HFFc6 (cell line): ENCODE data around the gene PPP1R3D. TPM values are rescaled to one million over a fixed set of nuclear protein-coding genes. Genes with fewer than 3 reads are reported as not detected.

ENCODE experiments used
- DNase-seq: peaks from one replicate; pipeline ENCODE4 v3.0.0-alpha.2; 2018
- H3K27ac Mint-ChIP-seq: 2 replicates; pipeline ENCODE4 v1.8.0; 2020; ENCODE audit warnings: mild to moderate bottlenecking, mixed read lengths
- H3K27me3 Mint-ChIP-seq: 2 replicates; pipeline ENCODE4 v1.8.0; 2021; ENCODE audit warnings: mild to moderate bottlenecking, moderate library complexity, mixed read lengths; ENCODE audit not compliant: insufficient read depth
- H3K36me3 Mint-ChIP-seq: 2 replicates; pipeline ENCODE4 v1.8.0; 2021; ENCODE audit warnings: low read depth, mixed read lengths
- H3K4me1 Mint-ChIP-seq: 2 replicates; pipeline ENCODE4 v1.8.0; 2020; ENCODE audit warnings: low read depth, mixed read lengths
- H3K4me3 Mint-ChIP-seq: 2 replicates; pipeline ENCODE4 v1.8.0; 2020; ENCODE audit warnings: mild to moderate bottlenecking, moderate library complexity, mixed read lengths
- H3K9me3 Mint-ChIP-seq: 2 replicates; pipeline ENCODE4 v1.8.0; 2020; ENCODE audit warnings: mild to moderate bottlenecking, mixed read lengths
- CTCF ChIP-seq: fragments of 200-600 bp; sonication (generic); IDR thresholded peaks from 2 replicates; pipeline ENCODE4 v1.5.0; 2021; ENCODE audit warnings: antibody characterized with exemption, mild to moderate bottlenecking
- total RNA-seq, 6 experiments: library from RNA; stranded (reverse); fragmentation: NEBNext Ultra II Directional; extraction: Animal tissue kit (Norgen Biotek cat#: 25700); gene quantifications; 2 replicates in 1 of 6; 3 replicates in 5 of 6; pipeline ENCODE4 v1.2.3, GENCODE V29; 2021

PPP1R3D gene
- total RNA-seq, 6 experiments from 2014 or later, result 5.6 to 6.8 (median 6.2) TPM

GRCh38 chr20:59937150-59937549, 3.0 kb downstream of the PPP1R3D start:
- H3K27me3 Mint-ChIP-seq, result 0 out of 2 replicates have a peak, but pooled peaks cover 2% of the 10 kb centered on the region

GRCh38 chr20:59936409-59936808, 3.7 kb downstream of the PPP1R3D start:
- peaks cover 12% of the 10 kb centered on the region for H3K36me3 Mint-ChIP-seq
- H3K27me3 Mint-ChIP-seq, result 0 out of 2 replicates have a peak, but pooled peaks cover 2% of the 10 kb centered on the region
- no peak for DNase-seq
- no peak for TF ChIP-seq CTCF
- H3K27ac Mint-ChIP-seq, result no peak overlapping the region
- peaks cover 42% of the 10 kb centered on the region for H3K4me1 Mint-ChIP-seq
- H3K4me3 Mint-ChIP-seq, result no peak overlapping the region
- peaks cover 7% of the 10 kb centered on the region; the same call in 1 of the 2 replicates for H3K9me3 Mint-ChIP-seq

More at GRCh38 chr20:59937150-59937549, 3.0 kb downstream of the PPP1R3D start:
- H3K4me1 Mint-ChIP-seq, result peaks cover 44% of the 10 kb centered on the region
- DNase-seq, result no peak
- H3K4me3 Mint-ChIP-seq, result peak overlapping the region; percentile 91
- H3K9me3 Mint-ChIP-seq, result peaks cover 7% of the 10 kb centered on the region; the same call in 1 of the 2 replicates
- peaks cover 12% of the 10 kb centered on the region for H3K36me3 Mint-ChIP-seq
- TF ChIP-seq CTCF, result no peak
- H3K27ac Mint-ChIP-seq, result no peak overlapping the region

- Mint-ChIP-seq H3K27ac (no peak overlapping the region), H3K36me3 (peaks cover 12% of the 10 kb centered on the region), H3K9me3 (peaks cover 7% of the 10 kb centered on the region; the same call in 1 of the 2 replicates), H3K4me1 (peaks cover 37% of the 10 kb centered on the region), H3K4me3 (no peak overlapping the region), H3K27me3 (0 out of 2 replicates have a peak, but pooled peaks cover 2% of the 10 kb centered on the region)
- TF ChIP-seq CTCF, result no peak
- DNase-seq, result no peak
Observed at GRCh38 chr20:59935457-59936185, 4.5 kb downstream of the PPP1R3D start.

- Mint-ChIP-seq H3K9me3 (peaks cover 7% of the 10 kb centered on the region; the same call in 1 of the 2 replicates), H3K36me3 (peaks cover 12% of the 10 kb centered on the region), H3K4me1 (peaks cover 37% of the 10 kb centered on the region), H3K27ac (no peak overlapping the region), H3K27me3 (0 out of 2 replicates have a peak, but pooled peaks cover 2% of the 10 kb centered on the region), H3K4me3 (peak overlapping the region; percentile 84)
- TF ChIP-seq CTCF, result peak; percentile 98
- DNase-seq, result peak; percentile 37
Observed at GRCh38 chr20:59933849-59934585, 6.1 kb downstream of the PPP1R3D start.

GRCh38 chr20:59933296-59933848, 6.7 kb downstream of the PPP1R3D start, which contains the start of gene SYCP2:
SYCP2 (minus strand) TSS chr20:59933637; CDS start chr20:59922413, 11,224 bp downstream.
- H3K9me3 Mint-ChIP-seq, result peaks cover 1% of the 10 kb centered on the region; the same call in 1 of the 2 replicates
- H3K4me3 Mint-ChIP-seq, result peak within 1 kb of the TSS; percentile 84
- H3K4me1 Mint-ChIP-seq, result peaks cover 30% of the 10 kb centered on the region
- no peak within 1 kb of the TSS for H3K27ac Mint-ChIP-seq
- no peak for TF ChIP-seq CTCF
- H3K27me3 Mint-ChIP-seq, result 0 out of 2 replicates have a peak, but pooled peaks cover 1% of the 10 kb centered on the region
- DNase-seq, result no peak
- peaks cover 5% of the 10 kb centered on the region for H3K36me3 Mint-ChIP-seq
